Transverse colon (tissue), 4 donors: ENCODE results near the gene TMEM59L. TPM values are rescaled to one million over a fixed set of nuclear protein-coding genes. Genes with fewer than 3 reads are reported as not detected.

Experiments
- DNase-seq: peaks from one replicate; pipeline ENCODE4 v3.0.0-alpha.2; 2019
- H3K27ac ChIP-seq, 4 donors: fragments of 200-600 bp; sonication (generic); 2 replicates each; pipeline ENCODE4 v1.5.1; 2016 to 2018; ENCODE audit warnings: inconsistent platforms in 4 of 4
- H3K27me3 ChIP-seq: fragments of 200-600 bp; sonication (generic); 2 replicates; pipeline ENCODE4 v1.5.1; 2017; ENCODE audit warnings: inconsistent platforms
- H3K36me3 ChIP-seq, 4 donors: fragments of 200-600 bp; sonication (generic); 2 replicates each; pipeline ENCODE4 v1.5.1; 2017 to 2019; ENCODE audit warnings: inconsistent platforms in 4 of 4
- H3K4me1 ChIP-seq, 4 donors: fragments of 200-600 bp; sonication (generic); 2 replicates each; pipeline ENCODE4 v1.5.1; 2017 to 2020; ENCODE audit warnings: inconsistent platforms in 4 of 4
- H3K4me3 ChIP-seq, 4 donors: fragments of 200-600 bp; sonication (generic); 1 replicate in 1 of 4; 2 replicates in 3 of 4; pipeline versions ENCODE4 v1.5.1 to v1.6.1; 2017 to 2019; ENCODE audit warnings: inconsistent platforms in 4 of 4
- H3K9me3 ChIP-seq, 2 donors: fragments of 200-600 bp; sonication (generic); 2 replicates each; pipeline ENCODE4 v1.5.1; 2017 to 2019; ENCODE audit warnings: inconsistent platforms in 2 of 2
- CTCF ChIP-seq, 5 experiments: fragments of 200-600 bp in 3 of 5; fragments of 450-650 bp in 2 of 5; sonication (generic) in 3 of 5; IDR thresholded peaks; 1 replicate in 2 of 5; 2 replicates in 3 of 5; pipeline ENCODE4 v1.5.1; 2016 to 2017; ENCODE audit warnings: antibody characterized with exemption in 5 of 5, inconsistent platforms in 3 of 5, mild to moderate bottlenecking in 2 of 5, moderate library complexity in 1 of 5
- EP300 ChIP-seq: sonication (generic); formaldehyde crosslinking; IDR thresholded peaks from one replicate; pipeline ENCODE4 v1.6.1; 2017; ENCODE audit warnings: antibody characterized with exemption, low read depth
- POLR2A ChIP-seq: fragments of 450-650 bp; IDR thresholded peaks from one replicate; pipeline ENCODE4 v1.6.1; 2016; ENCODE audit warnings: antibody characterized with exemption, mild to moderate bottlenecking, moderate library complexity
- POLR2AphosphoS5 ChIP-seq, 3 donors: sonication (generic); formaldehyde crosslinking; IDR thresholded peaks; one replicate each; pipeline ENCODE4 v1.6.1; 2016; ENCODE audit warnings: antibody characterized with exemption in 3 of 3
- WGBS, 2 donors: methylation state at CpG; one replicate each; pipeline ENCODE4 v1.1.5; 2018; ENCODE audit warnings: low coverage in 1 of 2; 5-methylcytosine and 5-hydroxymethylcytosine counted together
- in situ Hi-C, 4 donors: fragments of 200-750 bp; cut with MboI; loops; one replicate each; pipeline versions ENCODE4 v1.15.0 to v1.15.1; 2017; ENCODE audit warnings: low sequenced_read_pairs in 3 of 4, low pct_ligation_motif_present in 1 of 4, low pct_unique_long_range_greater_than_20kb in 1 of 4
- intact Hi-C: fragments of 100-400 bp; cut with DNase I; formaldehyde crosslinking; loops from one replicate; pipeline ENCODE4 v1.15.1; 2023; ENCODE audit warnings: low total_unique reads
- total RNA-seq, 4 donors: library from RNA; depleted of rRNA; stranded (reverse); fragments of >200 nt; gene quantifications; one replicate each; pipeline ENCODE4 v1.1.0, GENCODE V29; 2016

TMEM59L gene
- total RNA-seq, 4 donors from 2014 or later = 0.48 to 21.7 (median 8.6) TPM

GRCh38 chr19:18605196-18605545, 7.5 kb upstream of the TMEM59L start:
- Histone ChIP-seq H3K36me3 (no peaks in the 10 kb centered on the region), H3K4me3 (no peak overlapping the region), H3K27ac (no peak overlapping the region), H3K9me3 (no peaks in the 10 kb centered on the region), H3K27me3 (peaks cover 96% of the 10 kb centered on the region), H3K4me1 (peaks cover 7 to 26% (median 16%) of the 10 kb centered on the region in 4 donors)
- DNase-seq = no peak
- in situ Hi-C loops (loop anchor here in 1 of 4 donors (25.0 kb wide), 1 partner anchor 207 kb away; no protein-coding TSS in a partner anchor), intact Hi-C loops (no loop called here)
- TF ChIP-seq CTCF (IDR thresholded peaks at IDR 0.05) (no peak), EP300 (no peak), POLR2AphosphoS5 (IDR thresholded peaks at IDR 0.05) (no peak), POLR2A (no peak)
- 18% methylated on average over 14 of the region's 17 CpGs; no CpG with 5 or more reads in 1 of the 2 donors for WGBS, 2 donors

GRCh38 chr19:18605546-18606280, 7.0 kb upstream of the TMEM59L start:
- H3K9me3 ChIP-seq = no peaks in the 10 kb centered on the region
- H3K36me3 ChIP-seq = no peaks in the 10 kb centered on the region
- 8% methylated on average over 33 of the region's 65 CpGs; no CpG with 5 or more reads in 1 of the 2 donors for WGBS, 2 donors
- TF ChIP-seq EP300 = no peak
- no peak for TF ChIP-seq CTCF (IDR thresholded peaks at IDR 0.05)
- no peak for TF ChIP-seq POLR2AphosphoS5 (IDR thresholded peaks at IDR 0.05)
- no peak for TF ChIP-seq POLR2A
- in situ Hi-C loops (loop anchor here in 1 of 4 donors (25.0 kb wide), 1 partner anchor 207 kb away; no protein-coding TSS in a partner anchor), intact Hi-C loops (no loop called here)
- peak overlapping the region in 2 of 4 donors; percentile 19 to 32 for H3K4me3 ChIP-seq
- peaks cover 7 to 28% (median 18%) of the 10 kb centered on the region in 4 donors for H3K4me1 ChIP-seq
- DNase-seq = no peak
- H3K27me3 ChIP-seq = peaks cover 96% of the 10 kb centered on the region
- H3K27ac ChIP-seq = no peak overlapping the region

GRCh38 chr19:18606281-18607225, 6.1 kb upstream of the TMEM59L start, which contains the start of gene CRLF1:
CRLF1 (minus strand) TSS chr19:18606799; CDS start chr19:18606656, 143 bp downstream.
- 0 to 2% methylated on average over 4 to 40 of the region's 116 CpGs for WGBS, 2 donors
- H3K4me3 ChIP-seq = peak within 1 kb of the TSS in 2 of 4 donors; percentile 19 to 32
- H3K27me3 ChIP-seq = peaks cover 96% of the 10 kb centered on the region
- H3K27ac ChIP-seq = no peak within 1 kb of the TSS
- H3K36me3 ChIP-seq = no peaks in the 10 kb centered on the region
- DNase-seq = no peak
- peaks cover 10 to 35% (median 26%) of the 10 kb centered on the region in 4 donors for H3K4me1 ChIP-seq
- in situ Hi-C loops = loop anchor here in 1 of 4 donors (25.0 kb wide), 1 partner anchor 206 kb away; no protein-coding TSS in a partner anchor
- no peaks in the 10 kb centered on the region for H3K9me3 ChIP-seq
- TF ChIP-seq POLR2AphosphoS5 (IDR thresholded peaks at IDR 0.05) (no peak), EP300 (no peak), POLR2A (no peak), CTCF (IDR thresholded peaks at IDR 0.05) (no peak)
- intact Hi-C loops = no loop called here
